Epithelial cell of esophagus (primary cell): ENCODE measurements around the gene CEACAM7.

Source experiments
- DNase-seq: peaks from one replicate; pipeline ENCODE4 v3.0.0; 2010; ENCODE audit warnings: low read depth
- H3K4me3 ChIP-seq: 2 replicates; pipeline ENCODE4 v1.5.1; 2011; ENCODE audit warnings: mild to moderate bottlenecking, low read length, control low read depth
- TF ChIP-seq, protein P1 (sequence below): IDR thresholded peaks from 2 replicates; pipeline ENCODE4 v1.5.1; 2011; ENCODE audit warnings: low read depth, mild to moderate bottlenecking, low read length, control low read depth, inconsistent platforms; ENCODE audit not compliant: insufficient read depth; ENCODE audit errors: missing control alignments

Gene CEACAM7

DNA sequence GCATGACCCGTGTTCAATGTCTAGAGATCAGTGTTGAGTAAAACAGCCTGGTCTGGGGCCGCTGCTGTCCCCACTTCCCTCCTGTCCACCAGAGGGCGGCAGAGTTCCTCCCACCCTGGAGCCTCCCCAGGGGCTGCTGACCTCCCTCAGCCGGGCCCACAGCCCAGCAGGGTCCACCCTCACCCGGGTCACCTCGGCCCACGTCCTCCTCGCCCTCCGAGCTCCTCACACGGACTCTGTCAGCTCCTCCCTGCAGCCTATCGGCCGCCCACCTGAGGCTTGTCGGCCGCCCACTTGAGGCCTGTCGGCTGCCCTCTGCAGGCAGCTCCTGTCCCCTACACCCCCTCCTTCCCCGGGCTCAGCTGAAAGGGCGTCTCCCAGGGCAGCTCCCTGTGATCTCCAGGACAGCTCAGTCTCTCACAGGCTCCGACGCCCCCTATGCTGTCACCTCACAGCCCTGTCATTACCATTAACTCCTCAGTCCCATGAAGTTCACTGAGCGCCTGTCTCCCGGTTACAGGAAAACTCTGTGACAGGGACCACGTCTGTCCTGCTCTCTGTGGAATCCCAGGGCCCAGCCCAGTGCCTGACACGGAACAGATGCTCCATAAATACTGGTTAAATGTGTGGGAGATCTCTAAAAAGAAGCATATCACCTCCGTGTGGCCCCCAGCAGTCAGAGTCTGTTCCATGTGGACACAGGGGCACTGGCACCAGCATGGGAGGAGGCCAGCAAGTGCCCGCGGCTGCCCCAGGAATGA, 18.9 kb upstream of the CEACAM7 start:
- TF ChIP-seq, protein P1, sequence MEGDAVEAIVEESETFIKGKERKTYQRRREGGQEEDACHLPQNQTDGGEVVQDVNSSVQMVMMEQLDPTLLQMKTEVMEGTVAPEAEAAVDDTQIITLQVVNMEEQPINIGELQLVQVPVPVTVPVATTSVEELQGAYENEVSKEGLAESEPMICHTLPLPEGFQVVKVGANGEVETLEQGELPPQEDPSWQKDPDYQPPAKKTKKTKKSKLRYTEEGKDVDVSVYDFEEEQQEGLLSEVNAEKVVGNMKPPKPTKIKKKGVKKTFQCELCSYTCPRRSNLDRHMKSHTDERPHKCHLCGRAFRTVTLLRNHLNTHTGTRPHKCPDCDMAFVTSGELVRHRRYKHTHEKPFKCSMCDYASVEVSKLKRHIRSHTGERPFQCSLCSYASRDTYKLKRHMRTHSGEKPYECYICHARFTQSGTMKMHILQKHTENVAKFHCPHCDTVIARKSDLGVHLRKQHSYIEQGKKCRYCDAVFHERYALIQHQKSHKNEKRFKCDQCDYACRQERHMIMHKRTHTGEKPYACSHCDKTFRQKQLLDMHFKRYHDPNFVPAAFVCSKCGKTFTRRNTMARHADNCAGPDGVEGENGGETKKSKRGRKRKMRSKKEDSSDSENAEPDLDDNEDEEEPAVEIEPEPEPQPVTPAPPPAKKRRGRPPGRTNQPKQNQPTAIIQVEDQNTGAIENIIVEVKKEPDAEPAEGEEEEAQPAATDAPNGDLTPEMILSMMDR: peak; percentile 70
- DNase-seq: peak; percentile 58
- no peak overlapping the region for H3K4me3 ChIP-seq

DNA sequence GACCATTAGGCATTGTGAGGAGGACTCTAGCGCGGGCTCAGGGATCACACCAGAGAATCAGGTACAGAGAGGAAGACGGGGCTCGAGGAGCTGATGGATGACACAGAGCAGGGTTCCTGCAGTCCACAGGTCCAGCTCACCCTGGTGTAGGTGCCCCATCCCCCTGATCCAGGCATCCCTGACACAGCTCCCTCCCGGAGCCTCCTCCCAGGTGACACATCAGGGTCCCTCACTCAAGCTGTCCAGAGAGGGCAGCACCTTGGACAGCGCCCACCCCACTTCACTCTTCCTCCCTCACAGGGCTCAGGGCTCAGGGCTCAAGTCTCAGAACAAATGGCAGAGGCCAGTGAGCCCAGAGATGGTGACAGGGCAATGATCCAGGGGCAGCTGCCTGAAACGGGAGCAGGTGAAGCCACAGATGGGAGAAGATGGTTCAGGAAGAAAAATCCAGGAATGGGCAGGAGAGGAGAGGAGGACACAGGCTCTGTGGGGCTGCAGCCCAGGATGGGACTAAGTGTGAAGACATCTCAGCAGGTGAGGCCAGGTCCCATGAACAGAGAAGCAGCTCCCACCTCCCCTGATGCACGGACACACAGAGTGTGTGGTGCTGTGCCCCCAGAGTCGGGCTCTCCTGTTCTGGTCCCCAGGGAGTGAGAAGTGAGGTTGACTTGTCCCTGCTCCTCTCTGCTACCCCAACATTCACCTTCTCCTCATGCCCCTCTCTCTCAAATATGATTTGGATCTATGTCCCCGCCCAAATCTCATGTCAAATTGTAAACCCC, 17.5 kb upstream of the CEACAM7 start:
- no peak overlapping the region for H3K4me3 ChIP-seq
- peak; percentile 39 for DNase-seq
- TF ChIP-seq, protein P1: no peak

DNA sequence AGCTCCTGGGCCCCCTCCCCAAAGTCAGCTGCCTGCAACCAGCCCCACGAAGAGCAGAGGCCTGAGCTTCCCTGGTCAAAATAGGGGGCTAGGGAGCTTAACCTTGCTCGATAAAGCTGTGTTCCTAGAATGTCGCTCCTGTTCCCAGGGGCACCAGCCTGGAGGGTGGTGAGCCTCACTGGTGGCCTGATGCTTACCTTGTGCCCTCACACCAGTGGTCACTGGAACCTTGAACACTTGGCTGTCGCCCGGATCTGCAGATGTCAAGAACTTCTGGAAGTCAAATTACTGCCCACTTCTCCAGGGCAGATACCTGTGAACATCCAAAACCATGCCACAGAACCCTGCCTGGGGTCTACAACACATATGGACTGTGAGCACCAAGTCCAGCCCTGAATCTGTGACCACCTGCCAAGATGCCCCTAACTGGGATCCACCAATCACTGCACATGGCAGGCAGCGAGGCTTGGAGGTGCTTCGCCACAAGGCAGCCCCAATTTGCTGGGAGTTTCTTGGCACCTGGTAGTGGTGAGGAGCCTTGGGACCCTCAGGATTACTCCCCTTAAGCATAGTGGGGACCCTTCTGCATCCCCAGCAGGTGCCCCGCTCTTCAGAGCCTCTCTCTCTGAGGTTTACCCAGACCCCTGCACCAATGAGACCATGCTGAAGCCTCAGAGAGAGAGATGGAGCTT, 15.7 kb upstream of the CEACAM7 start:
- DNase-seq: no peak
- TF ChIP-seq, protein P1: no peak
- no peak overlapping the region for H3K4me3 ChIP-seq

DNA sequence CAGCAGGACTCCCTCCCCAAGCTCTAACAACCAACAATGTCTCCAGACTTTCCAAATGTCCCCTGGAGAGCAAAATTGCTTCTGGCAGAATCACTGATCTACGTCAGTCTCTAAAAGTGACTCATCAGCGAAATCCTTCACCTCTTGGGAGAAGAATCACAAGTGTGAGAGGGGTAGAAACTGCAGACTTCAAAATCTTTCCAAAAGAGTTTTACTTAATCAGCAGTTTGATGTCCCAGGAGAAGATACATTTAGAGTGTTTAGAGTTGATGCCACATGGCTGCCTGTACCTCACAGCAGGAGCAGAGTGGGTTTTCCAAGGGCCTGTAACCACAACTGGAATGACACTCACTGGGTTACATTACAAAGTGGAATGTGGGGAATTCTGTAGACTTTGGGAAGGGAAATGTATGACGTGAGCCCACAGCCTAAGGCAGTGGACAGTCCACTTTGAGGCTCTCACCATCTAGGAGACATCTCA, 14.1 kb upstream of the CEACAM7 start:
- TF ChIP-seq, protein P1: no peak
- peak; percentile 22 for DNase-seq
- H3K4me3 ChIP-seq: no peak overlapping the region

DNA sequence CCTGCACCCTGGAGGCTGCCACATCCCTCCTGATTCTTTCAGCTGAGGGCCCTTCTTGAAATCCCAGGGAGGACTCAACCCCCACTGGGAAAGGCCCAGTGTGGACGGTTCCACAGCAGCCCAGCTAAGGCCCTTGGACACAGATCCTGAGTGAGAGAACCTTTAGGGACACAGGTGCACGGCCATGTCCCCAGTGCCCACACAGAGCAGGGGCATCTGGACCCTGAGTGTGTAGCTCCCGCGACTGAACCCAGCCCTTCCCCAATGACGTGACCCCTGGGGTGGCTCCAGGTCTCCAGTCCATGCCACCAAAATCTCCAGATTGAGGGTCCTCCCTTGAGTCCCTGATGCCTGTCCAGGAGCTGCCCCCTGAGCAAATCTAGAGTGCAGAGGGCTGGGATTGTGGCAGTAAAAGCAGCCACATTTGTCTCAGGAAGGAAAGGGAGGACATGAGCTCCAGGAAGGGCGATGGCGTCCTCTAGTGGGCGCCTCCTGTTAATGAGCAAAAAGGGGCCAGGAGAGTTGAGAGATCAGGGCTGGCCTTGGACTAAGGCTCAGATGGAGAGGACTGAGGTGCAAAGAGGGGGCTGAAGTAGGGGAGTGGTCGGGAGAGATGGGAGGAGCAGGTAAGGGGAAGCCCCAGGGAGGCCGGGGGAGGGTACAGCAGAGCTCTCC, 13.5 kb upstream of the CEACAM7 start:
- no peak for DNase-seq
- H3K4me3 ChIP-seq: no peak overlapping the region
- TF ChIP-seq, protein P1: peak; percentile 25

DNA sequence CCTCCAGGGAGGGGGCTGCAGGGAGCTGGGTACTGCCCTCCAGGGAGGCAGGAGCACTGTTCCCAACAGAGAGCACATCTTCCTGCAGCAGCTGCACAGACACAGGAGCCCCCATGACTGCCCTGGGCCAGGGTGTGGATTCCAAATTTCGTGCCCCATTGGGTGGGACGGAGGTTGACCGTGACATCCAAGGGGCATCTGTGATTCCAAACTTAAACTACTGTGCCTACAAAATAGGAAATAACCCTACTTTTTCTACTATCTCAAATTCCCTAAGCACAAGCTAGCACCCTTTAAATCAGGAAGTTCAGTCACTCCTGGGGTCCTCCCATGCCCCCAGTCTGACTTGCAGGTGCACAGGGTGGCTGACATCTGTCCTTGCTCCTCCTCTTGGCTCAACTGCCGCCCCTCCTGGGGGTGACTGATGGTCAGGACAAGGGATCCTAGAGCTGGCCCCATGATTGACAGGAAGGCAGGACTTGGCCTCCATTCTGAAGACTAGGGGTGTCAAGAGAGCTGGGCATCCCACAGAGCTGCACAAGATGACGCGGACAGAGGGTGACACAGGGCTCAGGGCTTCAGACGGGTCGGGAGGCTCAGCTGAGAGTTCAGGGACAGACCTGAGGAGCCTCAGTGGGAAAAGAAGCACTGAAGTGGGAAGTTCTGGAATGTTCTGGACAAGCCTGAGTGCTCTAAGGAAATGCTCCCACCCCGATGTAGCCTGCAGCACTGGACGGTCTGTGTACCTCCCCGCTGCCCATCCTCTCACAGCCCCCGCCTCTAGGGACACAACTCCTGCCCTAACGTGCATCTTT, 12.5 kb upstream of the CEACAM7 start:
- TF ChIP-seq, protein P1: no peak
- H3K4me3 ChIP-seq: no peak overlapping the region
- DNase-seq: no peak
